B cell (primary cell): Measurements from ENCODE around the gene BTN3A1. TPM values are rescaled to one million over a fixed set of nuclear protein-coding genes. Genes with fewer than 3 reads are reported as not detected.

Experiments used
- ATAC-seq: fragments of 200-7000 bp; cut with Tn5 transposase; one replicate; pipeline ENCODE4 v1.10.0; 2021; ENCODE audit warnings: low read depth, mild to moderate bottlenecking, moderate number of reproducible peaks, moderate library complexity
- CTCF ChIA-PET: fragments of 350-600 bp; sonication (Branson Sonifier 250); formaldehyde crosslinking; loops from one replicate; lab custom pipeline; 2021; ENCODE audit warnings: antibody characterized with exemption, inconsistent platforms; lab: Charles Lee
- POLR2A ChIA-PET: fragments of 350-600 bp; sonication (Branson Sonifier 250); formaldehyde crosslinking; loops from one replicate; lab custom pipeline; 2021; ENCODE audit warnings: antibody characterized with exemption; lab: Charles Lee
- DNase-seq: peaks from one replicate; pipeline ENCODE4 v3.0.0; 2013
- H2AFZ ChIP-seq: 2 replicates; pipeline ENCODE4 v1.6.1; 2012; ENCODE audit warnings: mild to moderate bottlenecking, low read depth, low read length; ENCODE audit not compliant: insufficient read depth, poor library complexity, severe bottlenecking
- H3K27ac ChIP-seq, 2 donors: 1 replicate in 1 of 2; 2 replicates in 1 of 2; pipeline ENCODE4 v1.5.1; 2012 to 2013; ENCODE audit warnings: low read length in 2 of 2, mild to moderate bottlenecking in 2 of 2, moderate library complexity in 1 of 2
- H3K27me3 ChIP-seq, 4 experiments: fragments of 200-600 bp in 1 of 4; sonication (generic) in 1 of 4; replicated peaks in 1 of 4; 1 replicate in 2 of 4; 2 replicates in 2 of 4; pipeline versions ENCODE4 v1.6.1 to v1.7.0; 2013 to 2016; ENCODE audit warnings: low read length in 3 of 4, mild to moderate bottlenecking in 2 of 4, mixed read lengths in 1 of 4, moderate library complexity in 1 of 4; ENCODE audit not compliant: insufficient read depth in 4 of 4, control insufficient read depth in 3 of 4; ENCODE audit errors: control extremely low read depth in 1 of 4
- H3K36me3 ChIP-seq, 2 experiments: replicated peaks in 1 of 2; 1 replicate in 1 of 2; 2 replicates in 1 of 2; pipeline versions ENCODE4 v1.6.1 to v1.7.1; 2013; ENCODE audit warnings: low read length in 1 of 2; ENCODE audit not compliant: insufficient read depth in 2 of 2, control insufficient read depth in 1 of 2; ENCODE audit errors: control extremely low read depth in 1 of 2, extremely low read depth in 1 of 2
- H3K4me1 ChIP-seq, 2 donors: fragments of 200-600 bp in 1 of 2; sonication (generic) in 1 of 2; 1 replicate in 1 of 2; 2 replicates in 1 of 2; pipeline versions ENCODE4 v1.5.1 to v1.6.1; 2013 to 2017; ENCODE audit warnings: low read length in 2 of 2; ENCODE audit not compliant: control insufficient read depth in 2 of 2, insufficient read depth in 2 of 2
- H3K4me2 ChIP-seq: replicated peaks from 2 replicates; pipeline ENCODE3; 2012; ENCODE audit warnings: mild to moderate bottlenecking, low read depth, low read length; ENCODE audit not compliant: poor library complexity, severe bottlenecking
- H3K4me3 ChIP-seq, 5 experiments: fragments of 200-600 bp in 1 of 5; sonication (generic) in 1 of 5; 1 replicate in 3 of 5; 2 replicates in 2 of 5; pipeline versions ENCODE4 v1.5.1 to v1.7.0; 2011 to 2016; ENCODE audit warnings: low read length in 4 of 5, mild to moderate bottlenecking in 4 of 5, low read depth in 2 of 5, control low read depth in 1 of 5, moderate library complexity in 1 of 5; ENCODE audit not compliant: insufficient read depth in 1 of 5; ENCODE audit errors: control extremely low read depth in 1 of 5, extremely low read depth in 1 of 5
- H3K79me2 ChIP-seq: fragments of 200-600 bp; sonication (generic); one replicate; pipeline ENCODE4 v1.6.0; 2016; ENCODE audit warnings: low read length; ENCODE audit not compliant: control insufficient read depth, insufficient read depth
- H3K9ac ChIP-seq: fragments of 200-600 bp; sonication (generic); 2 replicates; pipeline ENCODE4 v1.6.1; 2017; ENCODE audit warnings: mild to moderate bottlenecking, low read length, moderate library complexity
- H3K9me3 ChIP-seq, 3 donors: one replicate each; pipeline versions ENCODE4 v1.6.1 to v1.7.1; 2013; ENCODE audit warnings: low read length in 2 of 3; ENCODE audit not compliant: control insufficient read depth in 2 of 3, insufficient read depth in 1 of 3; ENCODE audit errors: control extremely low read depth in 1 of 3
- H4K20me1 ChIP-seq: 2 replicates; pipeline ENCODE4 v1.6.0; 2012; ENCODE audit warnings: mild to moderate bottlenecking, low read length; ENCODE audit not compliant: insufficient read depth, control insufficient read depth, poor library complexity, severe bottlenecking
- H3K27ac Mint-ChIP-seq: one replicate; pipeline ENCODE4 v1.8.0; 2021; ENCODE audit warnings: mixed read lengths
- H3K27me3 Mint-ChIP-seq: one replicate; pipeline ENCODE4 v1.8.0; 2021; ENCODE audit warnings: mixed read lengths
- H3K4me1 Mint-ChIP-seq: one replicate; pipeline ENCODE4 v1.8.0; 2021; ENCODE audit warnings: mixed read lengths
- H3K4me3 Mint-ChIP-seq: one replicate; pipeline ENCODE4 v1.8.0; 2021; ENCODE audit warnings: mixed read lengths
- H3K9me3 Mint-ChIP-seq: one replicate; pipeline ENCODE4 v1.8.0; 2022; ENCODE audit warnings: mixed read lengths; ENCODE audit not compliant: insufficient read depth
- EZH2 ChIP-seq: IDR thresholded peaks from 2 replicates; pipeline ENCODE4 v1.6.1; 2012; ENCODE audit warnings: borderline replicate concordance, low read depth, mild to moderate bottlenecking, moderate library complexity, low read length; ENCODE audit not compliant: insufficient read depth, poor library complexity, severe bottlenecking
- WGBS: methylation state at CpG from one replicate; pipeline ENCODE4 v1.1.5; 2013; ENCODE audit warnings: missing lambda C conversion rate; ENCODE audit not compliant: insufficient coverage; 5-methylcytosine and 5-hydroxymethylcytosine counted together
- intact Hi-C: fragments of 100-400 bp; cut with micrococcal nuclease; formaldehyde crosslinking; loops from one replicate; pipeline ENCODE4 v1.10.0; 2022
- polyA plus RNA-seq: library from polyadenylated mRNA; depleted of rRNA; stranded (reverse); fragments of >200 nt; gene quantifications from 2 replicates; pipeline ENCODE4 v1.2.3, GENCODE V29; 2012
- total RNA-seq, 2 donors: library from RNA; stranded (reverse); fragments of 120-200 nt in 1 of 2; gene quantifications; 1 replicate in 1 of 2; 2 replicates in 1 of 2; pipeline versions ENCODE4 v1.2.3 to v1.2.4, GENCODE V29; 2013 to 2022
- TF ChIP-seq, protein P1 (sequence below): fragments of 200-600 bp; IDR thresholded peaks from one replicate; pipeline ENCODE4 v1.8.0; 2022; ENCODE audit warnings: antibody characterized with exemption, mild to moderate bottlenecking

Gene BTN3A1
- total and polyA plus RNA-seq, 2 donors (not counting 1 experiment from before 2014, with no cell fraction given) = 133 to 175 TPM

DNA sequence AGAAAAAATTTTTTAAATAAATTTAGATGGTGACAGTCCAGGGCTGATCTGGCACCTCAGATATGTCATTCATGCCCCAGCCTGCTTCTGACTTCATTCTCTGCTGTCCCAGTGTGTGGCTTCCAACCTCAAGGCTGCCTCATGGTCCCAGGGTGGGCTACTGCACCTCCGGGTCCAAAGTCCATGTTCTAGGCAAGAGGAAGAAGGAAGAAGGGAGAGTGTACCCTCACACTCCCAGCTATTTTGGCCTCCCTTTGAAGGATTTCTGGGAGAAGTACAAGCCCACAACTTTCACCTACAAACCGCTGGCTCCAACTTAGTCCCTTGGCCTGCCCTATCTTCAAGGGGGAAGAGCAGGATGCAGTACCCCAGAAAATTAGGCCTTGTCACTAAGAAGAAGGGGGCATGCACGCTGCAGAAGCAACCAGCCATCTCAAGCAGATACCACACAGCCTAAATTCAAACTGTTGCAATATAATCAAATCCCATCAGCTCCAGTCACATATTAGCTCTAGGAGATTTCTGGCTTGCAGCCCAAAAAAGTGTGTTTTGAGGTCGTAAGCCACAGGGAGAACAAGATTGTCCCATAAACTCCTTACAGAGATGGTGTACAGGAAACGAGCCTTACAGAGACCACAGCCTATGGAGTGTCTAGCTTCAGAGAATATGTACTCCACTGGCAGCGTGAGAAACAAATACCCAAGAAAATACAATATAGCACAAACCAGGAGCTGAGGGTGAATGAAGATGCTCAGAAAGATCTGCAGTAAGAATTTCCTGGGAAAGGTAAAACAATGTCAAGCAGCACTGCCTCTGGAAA is 38.0 kb upstream of the BTN3A1 start:
- no peak overlapping the region for H3K4me3 Mint-ChIP-seq
- Histone ChIP-seq H3K9ac (peak overlapping the region; percentile 91), H3K27me3 (peaks cover 0 to 12% (median 4%) of the 10 kb centered on the region in 4 experiments), H3K4me1 (peaks cover 35 to 46% of the 10 kb centered on the region in 2 donors), H3K4me3 (peak overlapping the region; percentile 69 to 99 (median 71)), H3K27ac (peak overlapping the region; percentile 84 to 90), H3K36me3 (peaks cover 1 to 2% of the 10 kb centered on the region in 2 experiments), H3K79me2 (peaks cover 37% of the 10 kb centered on the region), H4K20me1 (no peaks in the 10 kb centered on the region), H3K4me2 (peak overlapping the region; percentile 76), H3K9me3 (no peaks in the 10 kb centered on the region), H2AFZ (peak overlapping the region; percentile 93)
- CTCF ChIA-PET = interaction anchor here (1.1 to 1.2 kb wide), 2 partner anchors 23 to 182 kb away, joined by 3 read pairs; no protein-coding TSS in a partner anchor
- H3K27me3 Mint-ChIP-seq = peaks cover 9% of the 10 kb centered on the region
- no peak for TF ChIP-seq EZH2
- TF ChIP-seq, protein P1, sequence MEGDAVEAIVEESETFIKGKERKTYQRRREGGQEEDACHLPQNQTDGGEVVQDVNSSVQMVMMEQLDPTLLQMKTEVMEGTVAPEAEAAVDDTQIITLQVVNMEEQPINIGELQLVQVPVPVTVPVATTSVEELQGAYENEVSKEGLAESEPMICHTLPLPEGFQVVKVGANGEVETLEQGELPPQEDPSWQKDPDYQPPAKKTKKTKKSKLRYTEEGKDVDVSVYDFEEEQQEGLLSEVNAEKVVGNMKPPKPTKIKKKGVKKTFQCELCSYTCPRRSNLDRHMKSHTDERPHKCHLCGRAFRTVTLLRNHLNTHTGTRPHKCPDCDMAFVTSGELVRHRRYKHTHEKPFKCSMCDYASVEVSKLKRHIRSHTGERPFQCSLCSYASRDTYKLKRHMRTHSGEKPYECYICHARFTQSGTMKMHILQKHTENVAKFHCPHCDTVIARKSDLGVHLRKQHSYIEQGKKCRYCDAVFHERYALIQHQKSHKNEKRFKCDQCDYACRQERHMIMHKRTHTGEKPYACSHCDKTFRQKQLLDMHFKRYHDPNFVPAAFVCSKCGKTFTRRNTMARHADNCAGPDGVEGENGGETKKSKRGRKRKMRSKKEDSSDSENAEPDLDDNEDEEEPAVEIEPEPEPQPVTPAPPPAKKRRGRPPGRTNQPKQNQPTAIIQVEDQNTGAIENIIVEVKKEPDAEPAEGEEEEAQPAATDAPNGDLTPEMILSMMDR = no peak
- WGBS = 0% methylated on average over 2 of the region's 6 CpGs
- no peak overlapping the region for H3K27ac Mint-ChIP-seq
- POLR2A ChIA-PET = interaction anchor here (1.0 kb wide), 1 partner anchor 240 kb away, joined by 3 read pairs; a partner anchor contains a TSS
- H3K9me3 Mint-ChIP-seq = no peaks in the 10 kb centered on the region
- ATAC-seq (no peak), DNase-seq (peak; percentile 61)
- H3K4me1 Mint-ChIP-seq = peaks cover 40% of the 10 kb centered on the region
- intact Hi-C loops = loop anchor here (2.0 kb wide), 1 partner anchor 109 kb away; no protein-coding TSS in a partner anchor
